ENCODE data around the gene IL31RA.
"Not testable (repeated sequence)": the region's sequence is repeated elsewhere in the genome, so short reads cannot be mapped to it uniquely, and the experiment has no call there.

The IL31RA gene

DNA sequence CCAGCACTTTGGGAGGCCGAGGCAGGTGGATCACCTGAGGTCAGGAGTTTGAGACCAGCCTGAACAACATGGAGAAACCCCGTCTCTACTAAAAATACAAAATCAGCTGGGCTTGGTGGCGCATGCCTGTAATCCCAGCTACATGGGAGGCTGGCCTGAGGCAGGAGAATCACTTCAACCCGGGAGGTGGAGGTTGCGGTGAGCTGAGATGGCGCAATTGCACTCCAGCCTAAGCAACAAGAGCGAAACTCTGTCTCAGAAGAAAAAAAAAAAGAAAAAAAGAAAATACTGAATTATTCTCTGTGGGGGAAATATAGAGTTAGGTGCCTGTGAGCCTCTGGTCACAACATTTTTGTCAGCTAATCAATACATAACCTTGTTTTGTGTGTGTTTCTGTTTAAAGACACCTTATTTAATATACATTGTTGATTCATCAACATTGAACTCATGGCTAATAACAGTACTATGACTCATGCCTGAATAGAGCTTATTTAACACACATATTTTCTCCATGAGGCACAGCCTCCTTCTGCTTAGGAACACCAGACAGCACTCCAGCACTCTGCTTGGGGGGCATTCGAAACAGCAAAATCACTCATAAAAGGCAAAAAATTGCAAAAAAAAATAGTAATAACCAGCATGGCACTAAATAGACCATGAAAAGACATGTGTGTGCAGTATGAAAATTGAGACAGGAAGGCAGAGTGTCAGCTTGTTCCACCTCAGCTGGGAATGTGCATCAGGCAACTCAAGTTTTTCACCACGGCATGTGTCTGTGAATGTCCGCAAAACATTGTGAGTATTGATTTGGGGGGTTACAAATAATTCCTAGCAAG, at the start of gene IL31RA:
IL31RA (plus strand) TSS at position 519 of the 836 bp plus-strand sequence; CDS start at position 733, 214 bp downstream.
- no peak for DNase-seq

- DNase-seq = peak; percentile 6
Observed at GRCh38 chr5:55808814-55809213, 42.3 kb upstream of the IL31RA start.

DNA sequence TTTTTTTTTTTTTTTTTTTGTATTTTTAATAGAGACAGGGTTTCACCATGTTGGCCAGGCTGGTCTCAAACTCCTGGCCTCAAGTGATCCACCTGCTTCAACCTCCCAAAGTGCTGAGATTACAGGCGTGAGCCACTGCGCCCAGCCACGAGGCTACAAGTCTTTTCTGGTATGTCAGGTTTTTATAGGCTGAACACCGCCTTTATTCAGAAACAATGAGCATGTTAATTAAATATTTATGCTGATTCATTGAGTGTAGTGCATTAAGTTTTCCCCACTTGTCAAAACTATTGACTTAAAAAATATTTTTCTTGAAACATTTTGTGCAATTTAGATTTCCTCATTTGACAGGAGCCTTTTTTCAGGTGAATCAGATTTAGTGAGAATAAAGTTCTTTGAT, 35.2 kb upstream of the IL31RA start:
- not testable (repeated sequence) for DNase-seq

DNA sequence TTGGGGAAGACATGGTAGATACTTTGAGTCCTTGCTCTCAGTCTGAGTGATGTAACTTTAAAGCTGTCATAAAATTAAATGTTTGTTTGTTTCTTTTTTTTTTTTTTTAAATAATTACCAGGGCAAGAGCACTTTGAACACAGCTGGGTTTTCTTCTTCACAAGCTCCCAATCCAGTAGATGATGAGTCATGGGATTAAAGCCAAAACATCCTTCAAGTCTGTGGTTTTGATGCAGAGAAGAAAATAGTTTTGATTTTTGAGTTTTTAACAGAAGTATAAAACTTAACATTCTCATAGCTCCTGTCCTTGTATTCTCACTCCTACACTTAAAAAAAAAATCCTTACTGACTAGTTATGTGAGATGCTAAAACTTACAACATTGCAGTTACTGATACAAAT, 34.8 kb upstream of the IL31RA start:
- DNase-seq = no peak

- no peak for DNase-seq
Observed at GRCh38 chr5:55817030-55817429, 34.1 kb upstream of the IL31RA start.

DNA sequence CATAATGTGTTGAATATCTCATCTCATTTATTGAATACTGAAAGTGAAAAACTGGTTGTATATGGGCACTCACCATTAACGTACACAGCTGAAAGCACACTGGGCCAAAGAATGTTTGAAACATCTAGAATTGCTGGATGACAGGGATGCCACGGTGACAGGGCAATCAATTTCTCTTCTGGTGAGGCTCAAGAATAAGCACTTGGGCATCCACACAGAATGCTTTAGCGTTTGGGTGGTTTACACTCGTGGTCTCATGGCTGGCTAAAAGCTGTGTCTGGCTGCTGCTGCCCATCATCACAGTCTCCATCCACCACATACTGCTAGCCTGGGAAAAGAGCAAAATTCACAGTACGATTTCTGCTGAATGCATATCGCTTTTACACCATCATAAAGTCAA, 30.7 kb upstream of the IL31RA start:
- DNase-seq = no peak

GRCh38 chr5:55821731-55822512, 29.2 kb upstream of the IL31RA start:
- DNase-seq = no peak

DNA sequence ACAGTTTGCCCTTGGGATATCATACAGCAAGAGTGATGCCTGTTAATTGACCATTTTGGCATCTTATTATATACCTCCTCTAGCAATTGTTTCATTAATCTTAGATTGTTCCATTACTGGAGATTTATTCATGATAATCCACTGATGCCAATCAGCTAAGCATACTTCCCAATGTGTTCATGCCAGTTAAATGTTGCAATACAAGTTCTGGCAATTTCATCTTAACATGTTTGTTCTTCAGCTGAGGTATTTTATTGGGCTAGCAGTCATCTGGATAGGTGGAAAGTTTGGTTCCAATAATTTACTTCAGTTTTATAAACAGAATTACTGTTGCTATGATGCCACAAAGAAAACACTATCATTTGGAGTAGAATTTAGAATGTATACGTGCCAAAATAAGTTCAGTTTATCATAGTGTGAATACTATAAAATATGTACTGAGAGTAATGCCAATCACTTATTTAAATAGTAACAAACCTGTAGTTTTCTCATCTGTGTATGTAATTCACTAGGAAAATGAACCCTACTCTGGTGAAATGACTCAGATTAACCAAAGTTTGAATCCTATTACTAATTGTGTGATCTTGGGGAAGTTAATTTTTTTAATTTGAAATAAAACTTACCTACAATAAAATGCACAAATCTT, 27.9 kb upstream of the IL31RA start:
- no peak for DNase-seq

DNA sequence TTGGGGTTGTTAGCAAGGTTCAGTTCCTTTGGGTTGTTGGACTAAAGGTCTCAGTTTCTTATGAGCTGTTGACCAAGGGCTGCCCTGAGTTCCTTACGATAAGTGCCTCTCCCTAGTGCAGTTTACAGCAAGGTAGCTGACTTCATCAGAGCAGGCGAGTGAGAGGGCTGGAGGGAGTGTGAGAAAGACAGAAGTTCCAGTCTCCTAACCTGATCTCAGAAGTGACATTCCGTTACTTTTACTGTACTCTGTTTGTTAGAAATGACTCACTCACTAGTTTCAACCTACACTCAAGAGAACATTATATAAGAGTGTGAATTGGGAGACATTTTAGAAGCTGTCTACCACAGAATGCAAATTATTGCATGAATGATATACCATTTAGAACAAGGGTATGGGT, 21.2 kb upstream of the IL31RA start:
- no peak for DNase-seq

DNA sequence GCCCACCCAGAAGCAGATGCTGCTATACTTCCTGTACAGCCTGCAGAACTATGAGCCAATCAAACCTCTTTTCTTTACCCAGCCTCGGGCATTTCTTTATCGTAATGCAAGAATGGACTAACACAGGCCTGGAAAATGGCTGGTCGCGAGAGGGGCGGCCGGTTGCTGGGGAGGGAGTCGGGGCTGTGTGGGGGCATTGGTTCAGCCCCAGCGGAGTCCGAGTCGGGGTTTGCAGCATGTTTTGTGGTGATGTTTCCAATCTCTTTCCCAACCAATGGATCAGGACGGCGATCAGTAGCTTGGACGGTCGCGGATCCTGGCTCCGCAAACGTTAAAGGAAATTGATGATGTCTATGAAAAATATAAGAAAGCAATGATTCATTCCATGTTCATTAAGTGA, 18.7 kb upstream of the IL31RA start:
- no peak for DNase-seq

DNA sequence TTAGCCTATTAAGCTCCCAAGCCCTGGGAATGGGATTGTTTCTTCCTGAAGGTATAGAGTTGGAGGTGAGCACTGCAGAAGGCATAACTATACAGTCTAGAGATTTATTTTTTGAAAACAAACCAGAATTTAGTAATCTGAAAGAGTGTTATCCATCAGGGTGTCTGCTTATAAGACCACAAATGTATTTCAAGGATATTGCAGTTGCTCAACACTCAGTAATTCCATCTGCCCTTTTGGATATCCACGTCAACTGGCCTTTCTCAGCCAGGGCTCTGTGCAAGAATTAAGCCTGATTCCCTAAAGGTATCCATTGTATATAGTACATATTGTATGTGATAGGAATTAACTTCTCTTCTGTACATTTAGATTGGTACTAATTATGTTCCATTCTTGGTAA, 15.0 kb upstream of the IL31RA start:
- DNase-seq = no peak

DNA sequence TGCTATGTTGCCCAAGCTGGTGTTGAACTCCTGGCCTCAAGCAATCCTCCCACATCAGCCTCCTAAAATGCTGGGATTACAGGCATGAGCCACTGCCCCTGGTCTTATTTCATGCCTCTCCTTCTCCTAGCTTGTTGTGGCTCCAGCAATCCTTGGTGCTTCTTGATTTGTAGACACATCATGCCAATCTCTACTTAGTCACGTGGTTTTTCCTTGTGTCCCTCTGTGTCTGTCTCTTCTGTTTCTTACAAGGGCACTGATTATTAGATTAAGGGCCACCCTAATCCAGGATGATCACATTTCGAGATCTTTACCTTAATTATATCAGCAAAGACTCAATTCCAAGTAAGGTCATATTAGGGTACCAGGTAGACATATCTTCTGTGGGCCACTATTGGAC, 9.2 kb upstream of the IL31RA start:
- DNase-seq = no peak

DNA sequence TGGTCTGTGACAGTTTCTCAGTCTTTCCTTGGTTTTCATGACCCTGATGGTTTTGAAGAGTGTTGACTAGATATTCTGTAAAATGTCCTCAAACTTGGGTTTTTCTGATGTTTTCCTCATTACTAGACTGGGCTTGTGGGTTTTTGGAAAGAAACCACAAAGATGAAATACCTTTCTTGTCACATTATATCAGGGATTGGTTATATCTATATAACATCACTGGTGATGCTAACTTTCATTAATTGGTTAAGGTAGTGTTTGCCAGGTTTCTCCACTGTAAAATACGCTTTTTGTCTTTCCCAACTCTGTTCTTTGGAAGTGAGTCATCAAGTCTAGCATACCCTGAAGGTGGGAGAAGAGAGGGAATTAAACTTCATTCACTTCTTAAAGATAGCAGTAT, 3.3 kb upstream of the IL31RA start:
- DNase-seq = no peak

- DNase-seq = no peak
Observed at GRCh38 chr5:55848783-55849182, 2.4 kb upstream of the IL31RA start.

DNA sequence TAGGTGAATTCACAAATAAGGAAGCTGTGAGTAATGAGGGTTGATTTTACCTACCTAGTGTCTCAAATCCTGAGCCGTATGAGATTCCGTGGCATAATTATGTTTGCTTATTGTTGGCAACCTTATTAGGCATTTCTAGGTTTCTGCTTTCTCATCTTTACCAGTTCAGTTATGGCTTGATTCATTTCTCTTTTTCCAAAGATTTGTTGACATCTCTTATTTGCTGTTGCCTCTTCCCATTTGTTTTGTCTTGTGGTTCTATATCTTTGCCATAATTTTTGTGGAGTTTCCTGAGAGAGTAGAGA, 470 bp downstream of the IL31RA start:
- no peak for DNase-seq

- DNase-seq = no peak
Observed at GRCh38 chr5:55852503-55852902, 1.3 kb downstream of the IL31RA start.

DNA sequence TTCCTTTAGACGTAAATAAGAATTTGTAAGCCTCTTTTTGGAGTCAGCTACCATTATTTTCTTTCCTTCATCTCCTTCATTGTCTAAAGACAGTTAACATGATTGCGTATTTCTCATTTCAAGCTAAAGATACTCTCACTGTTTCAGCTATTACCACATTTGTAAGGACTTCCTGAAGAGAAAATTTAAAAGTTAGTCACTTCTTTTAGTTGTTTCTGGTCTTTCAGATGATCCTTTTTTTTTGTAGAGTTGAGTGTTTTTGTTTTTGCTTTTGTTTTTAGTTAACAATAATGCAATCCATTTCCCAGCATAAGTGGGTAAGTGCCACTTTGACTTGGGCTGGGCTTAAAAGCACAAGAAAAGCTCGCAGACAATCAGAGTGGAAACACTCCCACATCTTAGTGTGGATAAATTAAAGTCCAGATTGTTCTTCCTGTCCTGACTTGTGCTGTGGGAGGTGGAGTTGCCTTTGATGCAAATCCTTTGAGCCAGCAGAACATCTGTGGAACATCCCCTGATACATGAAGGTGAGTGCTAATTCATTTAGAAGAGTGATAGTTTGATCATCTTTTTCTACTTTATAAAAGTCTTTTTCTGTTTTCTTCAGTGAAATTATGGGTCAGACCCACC, 2.0 kb downstream of the IL31RA start:
- no peak for DNase-seq

- no peak for DNase-seq
Observed at GRCh38 chr5:55853818-55854217, 2.7 kb downstream of the IL31RA start.

DNA sequence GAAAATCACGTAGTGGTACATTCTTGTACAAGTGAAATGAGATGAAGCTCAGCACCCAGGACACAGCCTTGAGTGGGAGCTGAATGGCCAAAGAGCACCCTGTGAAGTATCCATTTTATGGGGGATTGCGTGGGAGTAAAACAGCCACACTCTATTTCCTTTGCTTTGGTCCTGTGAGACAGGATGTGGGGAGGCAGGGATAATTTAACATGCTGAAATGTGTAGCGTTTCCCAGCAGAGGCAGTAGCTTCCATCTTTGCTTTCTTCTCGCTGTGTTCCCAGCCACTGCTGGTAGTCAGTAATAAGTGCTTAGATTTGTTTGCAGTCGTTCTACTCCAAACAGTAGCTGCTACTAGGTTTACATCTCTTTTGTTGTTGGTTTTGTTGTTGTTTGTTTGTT, 4.4 kb downstream of the IL31RA start:
- DNase-seq = no peak

DNA sequence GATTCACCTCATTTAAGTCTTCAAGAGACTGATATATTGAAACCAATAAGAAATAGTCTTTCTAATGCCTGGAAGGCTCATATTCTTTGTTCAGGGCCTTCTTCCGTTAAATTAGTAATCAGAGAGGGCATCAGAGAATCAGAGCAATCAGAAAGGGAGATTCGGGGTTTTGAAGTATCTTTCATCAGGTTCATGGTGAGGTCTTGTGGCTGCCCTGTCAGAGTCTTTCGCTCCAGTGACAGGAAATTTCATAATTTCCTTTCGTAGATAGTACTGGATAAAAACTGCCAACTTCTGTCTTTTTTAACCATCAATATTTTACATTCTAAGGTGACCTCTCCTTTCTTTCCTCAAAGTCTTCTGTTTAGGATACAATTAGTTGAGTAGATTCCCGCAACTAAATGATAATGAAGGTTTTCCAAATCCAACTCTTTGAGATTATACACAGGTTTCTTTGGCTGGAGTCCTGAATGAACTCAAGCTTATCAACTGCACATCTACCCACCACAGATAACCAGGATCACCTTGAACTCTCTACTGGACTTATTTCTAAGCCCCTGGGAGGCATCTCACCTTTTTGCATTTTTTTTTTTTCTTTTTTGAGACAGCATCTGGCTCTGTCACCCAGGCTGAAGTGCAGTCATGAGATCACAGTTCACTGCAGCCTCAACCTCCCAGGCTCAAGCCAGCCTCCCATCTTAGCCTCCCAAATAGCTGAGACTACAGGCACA, 5.5 kb downstream of the IL31RA start:
- no peak for DNase-seq

DNA sequence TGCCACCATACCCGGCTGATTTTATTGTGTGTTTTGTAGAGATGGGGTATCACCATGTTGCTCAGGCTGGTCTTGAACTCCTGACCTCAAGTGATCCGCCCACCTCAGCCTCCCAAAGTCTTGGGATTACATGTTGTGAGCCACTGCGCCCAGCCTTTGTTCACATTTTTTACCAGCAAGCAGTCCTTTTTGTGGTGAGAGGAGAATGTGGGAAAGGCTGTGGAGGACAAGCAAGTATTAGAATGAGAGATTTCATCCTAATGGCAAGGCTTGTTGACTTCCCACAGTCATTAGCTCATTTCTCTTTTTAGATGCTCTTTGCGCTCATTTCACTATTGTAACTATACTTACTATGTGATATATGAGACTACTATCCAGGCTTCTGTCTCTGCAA, 6.1 kb downstream of the IL31RA start:
- DNase-seq = no peak

DNA sequence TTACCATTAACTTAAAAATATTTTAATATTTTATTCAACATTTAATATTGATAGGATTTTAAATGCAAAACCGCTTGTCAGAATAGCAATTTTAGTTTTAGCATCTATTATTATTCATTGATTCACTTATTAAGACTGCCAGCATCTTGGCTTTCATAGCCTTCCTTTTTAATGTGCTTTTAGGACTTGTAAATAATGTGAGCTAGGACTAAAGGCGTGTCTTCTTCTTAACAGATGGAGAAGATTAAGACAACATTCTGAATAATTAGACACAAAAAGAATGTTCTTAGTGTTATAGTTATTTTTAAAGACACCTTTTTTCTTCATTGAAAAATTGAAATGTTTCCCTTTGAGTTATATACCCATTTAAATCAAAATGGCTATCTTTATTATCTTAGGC, 6.9 kb downstream of the IL31RA start:
- no peak for DNase-seq

DNA sequence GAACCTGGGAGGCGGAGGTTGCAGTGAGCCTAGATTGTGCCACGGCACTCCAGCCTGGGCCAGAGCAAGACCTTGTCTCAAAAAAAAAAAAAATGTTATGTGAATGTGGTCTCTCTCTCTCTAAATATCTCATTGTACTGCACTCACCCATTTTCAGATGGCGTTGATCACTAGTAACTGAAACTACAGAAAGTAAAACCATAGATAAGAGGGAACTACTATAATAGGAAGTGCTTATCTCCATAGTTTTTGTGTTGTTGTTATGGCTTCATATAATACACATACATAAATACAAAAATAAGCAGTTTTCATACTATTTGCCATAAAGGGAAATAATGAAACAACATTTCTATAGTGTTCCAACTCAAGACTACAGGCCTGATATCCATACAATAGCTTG, 9.1 kb downstream of the IL31RA start:
- no peak for DNase-seq

Measured in NCI-H2171 treated with DMSO at 0.1 percent for 48 hours (cell line).